ENCODE results near the gene DNALI1.
"Not testable (repeated sequence)": the region's sequence is repeated elsewhere in the genome, so short reads cannot be mapped to it uniquely, and the experiment has no call there.

DNALI1 gene

DNA sequence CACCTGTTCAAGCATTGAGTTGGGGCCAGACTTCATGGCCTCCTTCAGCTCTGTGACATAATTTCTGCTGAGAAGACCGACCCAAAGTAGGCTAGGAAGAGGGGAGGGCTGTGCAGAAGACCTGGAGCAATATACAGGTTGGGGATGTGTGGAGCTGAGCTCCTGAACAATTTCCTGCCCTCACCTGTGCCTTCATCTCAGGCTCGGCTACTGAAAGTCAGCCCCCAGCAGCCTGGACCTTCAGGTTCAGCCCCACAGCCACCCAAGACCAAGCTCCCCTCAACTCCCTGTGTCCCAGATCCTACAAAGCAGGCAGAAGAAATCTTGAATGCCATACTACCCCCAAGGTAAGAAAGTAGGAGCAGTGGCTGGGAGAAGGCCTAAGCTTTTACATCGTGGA is 662 bp downstream of the DNALI1 start:
- DNase-seq = no peak

DNA sequence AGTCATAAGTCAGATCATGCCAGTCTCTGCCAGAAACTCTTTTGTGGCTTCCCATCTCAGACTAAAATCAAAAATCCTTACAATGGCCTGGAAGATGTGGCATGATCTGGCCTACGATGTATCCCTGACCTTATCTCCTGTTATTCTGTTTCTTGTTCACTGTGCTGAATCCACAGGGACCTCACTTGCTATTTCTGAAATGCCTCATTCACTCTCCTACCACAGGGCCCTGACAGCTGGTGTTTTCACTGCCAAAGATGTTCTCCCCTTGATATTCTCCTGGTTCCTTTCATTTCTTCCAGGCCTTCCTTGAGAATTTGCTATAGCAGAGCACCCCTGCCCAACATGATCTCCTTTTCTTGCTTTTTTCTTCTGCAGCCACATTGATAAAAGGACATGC is 1.7 kb downstream of the DNALI1 start:
- DNase-seq = no peak

DNA sequence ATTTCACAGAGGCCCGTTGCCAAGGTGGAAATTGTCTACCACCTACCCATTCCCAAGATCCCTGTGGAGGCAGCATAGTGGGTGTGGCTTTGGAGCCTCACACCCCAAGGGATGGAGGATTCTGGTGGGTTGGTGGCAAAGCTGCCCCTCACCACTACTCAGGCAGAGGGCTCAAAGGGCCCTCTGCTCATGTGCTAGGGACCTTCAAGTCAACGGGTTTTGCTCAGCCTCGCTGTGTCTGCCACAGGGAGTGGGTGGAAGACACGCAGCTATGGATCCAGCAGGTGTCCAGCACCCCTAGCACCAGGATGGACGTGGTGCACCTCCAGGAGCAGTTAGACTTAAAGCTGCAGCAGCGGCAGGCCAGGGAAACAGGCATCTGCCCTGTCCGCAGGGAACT is 2.3 kb downstream of the DNALI1 start:
- no peak for DNase-seq

DNA sequence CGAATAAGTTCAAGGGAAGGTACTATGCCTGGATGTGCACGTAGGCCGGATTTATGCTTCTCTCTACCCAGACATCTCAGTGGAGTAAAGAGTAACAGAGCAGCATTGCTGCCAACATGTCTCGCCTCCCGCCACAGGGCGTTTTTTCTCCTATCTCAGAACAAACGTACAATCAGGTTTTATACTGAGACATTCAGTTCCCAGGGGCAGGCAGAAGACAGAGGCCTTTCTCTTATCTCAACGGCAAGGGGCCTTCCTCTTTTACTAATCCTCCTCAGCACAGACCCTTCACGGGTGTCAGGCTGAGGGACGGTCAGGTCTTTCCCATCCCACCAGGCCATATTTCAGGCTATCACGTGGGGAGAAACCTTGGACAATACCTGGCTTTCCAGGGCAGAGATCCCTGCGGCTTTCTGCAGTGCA is 3.2 kb downstream of the DNALI1 start:
- not testable (repeated sequence) for DNase-seq

DNA sequence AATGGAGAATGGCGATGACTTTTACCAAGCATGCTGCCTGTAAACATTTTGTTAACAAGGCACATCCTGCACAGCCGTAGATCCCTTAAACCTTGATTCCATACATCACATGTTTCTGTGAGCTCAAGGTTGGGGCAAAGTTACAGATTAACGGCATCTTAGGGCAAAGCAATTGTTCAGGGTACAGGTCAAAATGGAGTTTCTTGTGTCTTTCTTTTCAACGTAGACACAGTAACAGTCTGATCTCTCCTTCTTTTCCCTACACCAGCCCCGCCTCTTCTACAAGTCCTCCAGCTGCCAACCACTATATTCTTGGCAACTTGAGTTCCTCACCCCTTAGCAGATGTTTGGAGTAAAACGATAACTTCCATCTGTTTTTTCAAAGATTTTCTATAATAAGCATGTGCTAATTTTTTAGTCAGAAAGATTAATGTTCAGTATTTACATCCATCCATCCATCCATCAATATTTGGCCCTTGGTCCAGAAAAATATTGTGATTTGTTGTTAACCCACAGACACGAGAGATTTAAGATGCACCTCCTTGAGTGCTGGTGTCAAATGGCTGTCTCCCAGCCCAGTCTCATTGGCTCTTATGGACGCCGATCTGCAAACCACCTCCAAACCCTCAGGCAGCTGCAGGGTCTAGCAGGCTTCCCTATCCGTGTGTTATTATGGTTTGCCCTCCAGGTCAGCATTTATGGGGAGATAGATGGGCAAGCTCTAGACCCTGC is 3.8 kb downstream of the DNALI1 start:
- DNase-seq = no peak

DNA sequence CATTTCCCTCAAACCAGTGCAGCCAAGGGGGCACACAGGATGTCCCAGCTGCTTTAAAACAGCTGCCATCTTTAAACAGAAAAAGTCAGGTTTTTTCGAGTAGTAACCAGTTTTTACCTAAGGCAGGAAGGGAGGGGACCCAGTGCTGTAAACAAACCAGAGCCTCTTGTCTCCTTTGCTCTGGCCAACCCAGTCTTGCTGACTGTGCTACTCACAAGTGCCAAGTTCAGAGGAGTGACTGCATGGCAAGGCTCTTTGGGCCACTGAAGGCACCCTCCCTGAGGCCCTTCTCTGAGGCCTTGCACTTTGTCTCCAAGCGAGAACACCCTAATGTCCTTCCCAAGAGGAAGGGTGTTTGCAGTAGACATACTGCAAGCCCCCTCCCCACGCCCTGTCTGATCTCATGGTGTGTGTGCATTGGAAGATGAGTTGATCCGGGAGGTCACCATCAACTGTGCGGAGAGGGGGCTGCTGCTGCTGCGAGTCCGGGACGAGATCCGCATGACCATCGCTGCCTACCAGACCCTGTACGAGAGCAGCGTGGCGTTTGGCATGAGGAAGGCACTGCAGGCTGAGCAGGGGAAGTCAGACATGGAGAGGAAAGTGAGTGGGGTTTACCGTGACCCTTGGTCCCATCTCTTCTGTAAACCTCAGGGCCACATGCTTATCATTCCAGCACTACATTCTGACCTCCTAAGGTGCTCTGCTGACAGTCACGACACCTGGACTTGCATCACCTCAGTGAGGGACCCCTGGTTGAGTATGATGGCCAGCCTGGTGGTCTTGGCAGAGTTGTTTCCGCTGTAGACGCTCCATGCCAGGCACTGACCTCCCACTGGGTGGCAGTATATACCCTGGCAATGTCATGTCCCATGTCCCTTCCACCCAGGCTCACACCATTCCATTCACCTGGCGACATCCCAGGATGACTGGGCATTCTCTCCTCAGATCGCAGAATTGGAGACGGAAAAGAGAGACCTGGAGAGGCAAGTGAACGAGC is 4.7 kb downstream of the DNALI1 start:
- peak; percentile 8 for DNase-seq

DNA sequence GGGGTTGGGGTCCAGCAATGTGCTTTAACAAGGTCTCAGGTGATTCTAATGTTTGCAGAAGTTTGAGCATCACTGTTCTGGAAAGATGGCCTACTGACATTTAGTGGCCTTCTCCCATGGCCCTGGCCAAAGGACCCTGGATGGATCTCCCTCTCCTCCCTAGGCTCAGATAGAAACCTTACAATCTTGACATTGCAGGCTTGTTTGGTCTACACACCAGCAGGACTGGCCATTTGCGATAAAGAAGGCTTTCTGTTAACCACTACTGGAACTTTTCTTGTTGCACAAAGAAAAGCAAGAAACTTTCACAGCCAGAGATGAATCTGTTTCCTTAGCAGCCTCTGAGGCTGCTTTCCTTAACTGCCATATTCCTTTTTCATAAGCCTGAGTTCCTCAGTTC is 6.2 kb downstream of the DNALI1 start:
- DNase-seq = no peak

DNA sequence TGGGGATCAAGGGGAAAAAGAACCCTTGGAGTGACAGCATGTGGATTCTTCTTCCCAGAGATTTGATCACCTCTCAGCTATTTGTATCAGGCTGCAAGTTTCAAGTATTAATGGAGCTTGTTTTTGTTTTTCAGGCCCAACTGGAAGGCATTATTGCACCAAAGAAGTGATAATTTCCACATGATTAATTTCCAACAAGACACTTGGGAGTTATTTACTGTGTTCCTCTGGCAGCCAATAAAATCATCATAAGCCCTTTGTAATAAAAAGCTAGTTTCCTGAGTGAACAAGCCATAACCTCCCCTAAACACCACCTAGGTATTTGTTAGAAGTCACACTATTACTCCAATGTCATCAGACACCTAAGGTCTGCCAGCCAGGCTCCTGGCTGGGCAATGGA is 8.2 kb downstream of the DNALI1 start:
- no peak for DNase-seq

DNA sequence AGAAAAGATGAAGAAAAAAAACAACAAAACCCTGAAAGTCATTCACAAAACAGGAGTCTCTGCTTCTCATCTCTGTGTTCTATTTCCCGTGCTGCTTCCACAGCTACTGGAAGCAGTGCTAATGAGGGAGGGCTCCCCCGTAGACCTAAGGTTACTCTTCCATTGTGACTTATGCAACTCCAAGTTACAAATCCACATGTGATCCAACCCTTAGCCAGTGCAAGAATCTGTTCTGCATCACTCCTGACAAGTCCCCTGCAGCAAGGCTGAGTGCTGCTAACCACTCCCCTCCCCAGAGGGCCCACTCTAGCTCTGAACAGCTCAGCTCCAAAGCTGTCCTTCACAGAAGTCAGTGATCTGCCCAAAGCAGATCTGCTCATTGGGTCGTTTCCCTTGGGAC is 10.3 kb downstream of the DNALI1 start:
- DNase-seq = no peak

DNA sequence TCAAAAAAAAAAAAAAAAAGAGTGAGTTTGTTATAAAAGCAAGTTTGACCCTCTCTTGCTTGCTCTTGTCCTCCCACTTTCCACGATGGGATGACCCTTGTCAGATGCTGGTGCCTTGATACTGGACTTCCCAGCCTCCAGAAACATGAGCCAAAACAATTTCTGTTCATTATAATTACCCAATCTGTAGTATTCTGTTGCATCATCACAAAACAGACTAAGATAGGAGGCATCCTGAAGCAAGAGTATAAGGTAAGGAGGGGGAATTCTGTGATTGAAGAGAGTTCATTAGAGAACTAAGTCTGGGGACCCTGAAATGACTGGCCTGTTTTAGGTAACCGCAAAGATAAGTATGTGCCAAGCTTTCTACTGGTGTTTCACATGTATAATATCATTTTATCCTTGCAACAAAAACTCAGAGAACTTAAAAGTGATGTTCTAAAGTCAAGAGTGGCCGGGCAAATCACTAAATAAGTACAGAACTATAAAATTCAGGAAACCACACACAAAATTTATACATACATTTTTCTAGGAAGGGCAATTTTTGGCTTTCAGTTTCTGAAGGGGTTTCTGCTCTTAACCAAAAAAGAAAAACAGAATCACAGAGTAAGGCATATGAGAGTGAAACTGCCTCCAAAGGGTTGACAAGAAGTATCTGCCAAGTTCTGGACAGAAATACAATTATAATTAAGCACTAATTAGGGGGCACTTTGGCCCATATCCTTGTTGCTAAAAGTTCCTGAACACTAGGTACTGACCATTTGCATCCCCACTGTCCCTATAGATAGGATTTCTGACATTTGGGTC is 14.0 kb downstream of the DNALI1 start:
- no peak for DNase-seq

DNA sequence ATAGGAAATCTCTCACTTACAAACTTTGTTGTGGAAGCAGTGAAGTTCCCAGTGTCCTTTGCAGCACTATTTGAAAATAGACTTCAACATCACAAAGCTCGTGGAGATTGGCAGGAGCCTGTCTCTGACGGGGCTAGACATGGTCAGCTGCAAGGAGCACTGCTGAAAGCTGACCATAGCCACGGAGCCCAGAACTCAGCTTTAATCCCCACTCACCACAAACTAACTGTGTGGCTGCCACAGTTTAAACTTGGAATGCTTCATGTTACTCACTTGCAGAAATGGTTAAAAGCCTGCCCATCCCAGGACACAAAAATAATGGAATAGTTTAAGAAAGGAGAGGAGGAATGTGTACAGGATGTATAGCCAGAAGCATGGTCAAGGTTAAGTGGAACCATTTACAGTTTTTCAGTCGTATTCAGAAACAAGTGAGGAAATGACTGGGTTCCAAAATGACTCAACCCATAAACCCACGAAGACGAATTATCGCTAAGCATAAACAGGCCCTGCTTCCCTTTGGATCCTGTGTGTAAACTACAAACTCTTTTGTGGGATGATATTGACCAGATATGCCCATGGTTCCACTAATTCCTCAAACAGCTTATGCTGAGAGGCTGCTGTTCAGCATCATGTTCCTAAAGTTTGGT is 18.2 kb downstream of the DNALI1 start:
- no peak for DNase-seq

DNA sequence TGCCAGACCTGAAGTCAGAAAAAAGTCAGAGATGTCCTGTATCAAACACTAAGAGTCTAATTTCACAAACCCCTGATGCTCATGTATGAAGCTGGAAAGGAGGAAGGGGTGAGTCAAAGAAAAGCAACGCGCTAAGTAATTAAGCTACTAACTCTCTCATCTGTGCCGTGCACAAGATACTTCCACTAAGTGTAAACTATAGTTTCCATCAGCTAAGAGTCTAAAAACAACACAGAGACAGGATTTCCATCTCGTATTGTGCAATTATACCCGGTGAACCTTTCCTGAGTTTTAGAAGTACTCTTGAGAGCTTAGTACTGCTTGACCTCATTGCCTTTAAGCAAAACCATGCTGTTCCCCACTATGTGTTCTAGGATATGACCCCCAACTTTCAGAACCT is 19.0 kb downstream of the DNALI1 start:
- DNase-seq = no peak

DNA sequence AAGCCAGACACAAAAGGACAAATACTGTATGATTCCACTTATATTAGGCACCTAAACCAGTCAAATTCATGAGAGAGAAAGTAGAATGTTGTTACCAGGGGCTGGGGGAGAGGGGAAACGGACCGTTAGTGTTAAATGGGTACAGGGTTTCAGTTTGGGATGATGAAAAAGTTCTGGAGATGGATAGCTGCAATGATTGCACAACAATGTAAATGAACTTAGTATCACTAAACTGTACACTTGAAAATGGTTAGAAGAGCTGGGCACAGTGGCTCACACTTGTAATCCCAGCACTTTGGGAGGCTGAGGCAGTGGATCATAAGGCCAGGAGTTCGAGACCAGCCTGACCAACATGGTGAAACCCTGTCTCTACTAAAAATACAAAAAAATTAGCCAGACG is 27.8 kb downstream of the DNALI1 start:
- not testable (repeated sequence) for DNase-seq

DNA sequence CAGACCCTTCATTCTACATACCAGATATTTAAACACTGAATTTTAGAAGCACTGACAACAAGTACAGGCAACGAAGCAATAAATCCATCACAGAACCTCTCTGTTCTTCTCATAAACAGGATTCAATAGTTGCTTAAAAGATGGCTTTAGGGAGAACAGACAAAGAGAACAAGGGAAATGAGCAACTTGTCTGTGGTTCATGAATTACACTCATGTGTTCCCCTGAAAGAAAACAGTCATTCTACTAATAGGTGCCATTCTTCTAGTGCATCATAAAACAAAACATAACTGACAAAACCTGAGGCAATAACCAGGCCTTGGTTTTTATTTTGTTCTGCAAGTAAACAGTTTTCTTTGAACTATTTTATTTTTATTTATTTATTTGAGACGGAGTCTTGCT is 32.2 kb downstream of the DNALI1 start:
- no peak for DNase-seq

DNA sequence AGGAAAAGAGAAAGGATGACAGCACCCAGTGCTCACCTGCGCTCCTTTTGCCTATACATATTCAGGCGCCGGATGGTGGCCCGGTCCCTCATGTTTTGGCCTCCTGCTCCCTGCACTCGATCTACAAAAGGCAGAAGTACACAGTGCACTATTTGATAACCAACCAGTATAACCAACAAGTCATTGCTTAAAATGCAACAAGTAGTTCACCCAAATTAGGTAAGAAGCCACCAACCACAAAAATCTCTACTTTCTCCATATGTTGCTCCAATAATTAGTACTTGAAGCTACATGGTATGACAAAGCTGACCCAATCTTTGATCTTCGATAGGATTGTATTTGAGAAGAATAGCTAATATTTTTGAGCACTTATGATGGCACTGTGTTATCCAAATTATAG is 37.0 kb downstream of the DNALI1 start:
- DNase-seq = no peak

DNA sequence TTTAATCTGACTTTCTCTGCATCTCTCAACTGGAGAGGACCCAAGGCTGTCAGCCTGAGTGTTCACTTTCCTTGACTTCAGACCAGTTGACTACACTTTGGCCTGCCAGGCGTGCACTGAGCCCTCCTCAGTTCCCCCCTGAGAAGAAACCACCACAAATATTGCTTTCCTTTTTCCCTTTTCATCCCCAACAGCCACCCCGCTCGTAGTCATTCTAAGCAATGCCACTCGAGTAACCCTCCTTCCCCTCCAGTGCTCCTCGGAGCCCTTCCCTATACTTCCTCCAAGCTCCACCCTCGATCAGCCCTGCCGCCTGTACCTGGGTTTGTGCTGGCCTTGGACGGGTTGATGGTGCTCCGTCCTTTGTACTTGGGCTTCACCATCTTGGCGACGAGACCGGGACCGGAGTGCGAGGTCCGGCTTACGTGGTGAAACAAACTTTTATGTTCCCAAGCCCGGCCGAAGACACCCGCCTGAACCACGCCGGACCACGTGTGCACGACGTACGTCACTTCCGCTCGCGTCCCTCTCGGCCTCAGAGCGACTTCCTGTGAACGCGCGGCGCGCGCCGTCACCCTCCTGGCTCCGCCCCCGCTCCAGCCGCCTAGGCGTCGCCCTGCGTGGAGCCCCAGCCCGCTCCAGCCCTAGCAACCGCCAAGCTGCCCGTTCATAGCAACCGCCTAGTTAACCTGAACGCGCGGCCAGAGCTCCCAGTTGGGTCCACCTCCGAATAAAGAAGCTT is 38.9 kb downstream of the DNALI1 start, which contains the start of gene GNL2:
GNL2 (minus strand) TSS at position 498 of the 742 bp plus-strand sequence; CDS start at position 383, 115 bp downstream.
- DNase-seq = peak; percentile 97

DNA sequence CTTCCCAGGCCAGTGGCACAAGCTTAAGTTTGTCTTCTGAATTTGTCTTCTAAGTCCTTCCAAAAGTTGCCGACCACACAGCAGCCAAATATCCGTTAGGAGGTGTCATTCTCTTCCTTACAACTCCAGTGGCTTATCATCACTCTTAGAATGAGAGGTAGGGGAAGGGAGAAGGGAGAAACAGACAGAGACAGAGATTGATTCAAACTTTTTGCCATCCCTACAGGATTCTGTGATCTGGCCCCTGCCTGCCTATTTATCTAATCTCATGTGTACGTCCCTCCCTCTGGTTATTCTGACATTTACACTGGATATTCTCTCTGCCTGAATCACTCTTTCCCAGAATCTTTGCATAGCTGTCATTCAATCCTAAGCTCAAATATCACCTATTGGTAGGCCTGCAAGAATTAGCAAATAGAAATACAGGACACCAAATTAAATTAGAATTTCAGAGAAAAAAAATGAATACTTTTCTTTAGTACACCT is 39.5 kb downstream of the DNALI1 start:
- DNase-seq = no peak

DNA sequence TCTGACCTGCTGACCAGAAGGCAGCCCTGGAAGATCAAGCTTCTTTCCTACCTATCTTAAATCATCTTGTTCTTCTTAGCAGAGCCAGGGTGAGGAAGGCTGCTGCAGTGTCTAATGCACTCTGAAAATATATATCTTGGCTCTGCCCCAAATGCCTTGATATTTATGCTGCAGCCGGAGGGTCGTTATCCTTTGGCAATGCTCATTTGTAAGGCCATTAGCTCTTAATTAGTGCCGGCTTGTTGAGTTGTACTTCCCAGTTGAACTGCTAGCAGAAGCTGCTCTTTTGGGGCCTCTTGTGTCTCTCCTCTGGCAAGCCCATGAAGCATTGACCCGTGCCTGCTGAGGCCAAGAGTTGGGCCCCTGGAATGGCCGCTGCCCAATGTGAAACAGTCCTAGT is 43.2 kb downstream of the DNALI1 start:
- DNase-seq = no peak

DNA sequence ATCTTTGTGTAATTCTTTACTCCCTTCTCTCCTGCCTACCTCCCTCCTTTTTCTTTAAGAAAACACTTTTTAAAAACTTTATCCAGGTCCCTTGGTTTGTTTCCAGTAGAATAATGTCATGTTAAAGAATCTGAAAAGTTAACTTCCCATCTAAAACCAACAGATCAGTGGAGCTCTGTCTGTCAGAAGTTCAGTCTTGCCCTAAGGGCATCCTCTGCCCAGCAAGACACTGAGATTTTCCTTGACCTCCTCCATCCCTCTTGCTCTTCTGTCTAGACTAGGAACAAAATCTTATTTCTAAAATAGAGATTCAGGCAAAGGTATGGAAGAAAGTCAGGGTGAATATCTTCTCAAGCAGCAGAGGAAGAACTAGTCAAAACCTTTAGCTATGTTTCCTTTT is 44.7 kb downstream of the DNALI1 start:
- no peak for DNase-seq

DNA sequence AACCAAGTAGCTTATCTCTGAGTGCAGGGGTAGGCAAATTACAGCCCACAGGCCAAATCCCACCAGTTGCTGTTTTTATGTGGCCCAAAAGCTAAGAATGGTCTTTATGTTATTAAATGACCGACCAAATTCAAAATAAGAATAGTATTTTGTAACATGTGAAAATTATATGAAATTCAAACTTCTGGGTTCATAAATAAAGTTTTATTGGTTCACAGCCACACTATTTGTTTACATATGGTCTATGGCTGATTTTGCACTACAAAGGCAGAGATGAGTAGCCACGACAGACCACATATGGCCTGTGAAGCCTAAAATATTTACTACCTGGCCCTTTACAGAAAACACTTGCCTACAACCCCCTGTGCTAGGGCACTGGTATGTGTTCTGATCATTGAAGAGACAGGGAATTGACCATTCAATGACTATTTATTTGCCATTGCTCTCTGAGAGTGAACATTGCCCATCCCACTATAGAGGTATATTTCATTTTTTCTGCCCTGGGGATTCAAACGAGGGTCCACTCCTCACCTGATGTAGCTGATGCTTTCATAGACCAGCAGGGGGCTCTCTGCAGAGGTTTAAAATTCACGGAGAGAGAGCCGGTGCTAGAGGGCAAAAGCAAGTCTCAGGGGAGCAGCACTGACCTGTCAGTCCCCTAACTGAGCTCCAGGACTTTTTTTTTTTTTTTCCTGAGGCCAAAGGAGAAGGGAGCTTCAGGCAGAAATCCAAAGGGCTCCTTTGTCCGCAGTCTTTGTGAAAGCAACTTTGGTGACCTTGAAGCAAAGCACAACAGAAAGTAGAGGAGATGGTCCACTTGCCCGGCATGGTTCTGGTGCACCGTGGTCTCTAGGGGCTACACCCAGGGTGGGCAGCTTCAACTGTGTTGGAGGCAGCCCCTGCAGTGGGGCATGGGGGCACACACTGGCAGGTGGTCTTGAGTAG is 46.3 kb downstream of the DNALI1 start:
- DNase-seq = peak; percentile 14

All from activated CD4-positive, alpha-beta T cell treated with anti-CD3 and anti-CD28 coated beads, Interleukin-2, amount 50 U/mL, for 1 hour (primary cell).